Activated T-cell treated with anti-CD3 and anti-CD28 coated beads, Interleukin-2, amount 50 U/mL, for 48 hours (primary cell): ENCODE data around the gene PDK2.

Experiments used
- DNase-seq, 2 experiments: peaks; one replicate each; pipeline ENCODE4 v3.0.0-alpha.2; 2020

Gene PDK2

GRCh38 chr17:50139185-50139783 lies 44.1 kb downstream of the PDK2 start:
- DNase-seq: no peak

- DNase-seq: peak; percentile 83 to 88
Measured at GRCh38 chr17:50139950-50140885, 45.1 kb downstream of the PDK2 start.

GRCh38 chr17:50141026-50141744 lies 46.0 kb downstream of the PDK2 start:
- DNase-seq: no peak

- DNase-seq: no peak
Measured at GRCh38 chr17:50141745-50142110, 46.6 kb downstream of the PDK2 start.

GRCh38 chr17:50143461-50144176 lies 48.5 kb downstream of the PDK2 start:
- no peak for DNase-seq

GRCh38 chr17:50144355-50144754 lies 49.2 kb downstream of the PDK2 start:
- DNase-seq: no peak

GRCh38 chr17:50144845-50145531 lies 49.8 kb downstream of the PDK2 start:
- DNase-seq: peak in 1 of 2 experiments; percentile 52

- DNase-seq: no peak
Measured at GRCh38 chr17:50145532-50146229, 50.5 kb downstream of the PDK2 start.

- no peak for DNase-seq
Measured at GRCh38 chr17:50146230-50146926, 51.2 kb downstream of the PDK2 start.

- no peak for DNase-seq
Measured at GRCh38 chr17:50146927-50147665, 51.9 kb downstream of the PDK2 start.

GRCh38 chr17:50147841-50148225 lies 52.7 kb downstream of the PDK2 start:
- DNase-seq: no peak

- DNase-seq: peak; percentile 83 to 85
Measured at GRCh38 chr17:50148226-50149090, 53.3 kb downstream of the PDK2 start.

GRCh38 chr17:50149091-50149416 lies 53.9 kb downstream of the PDK2 start:
- DNase-seq: no peak

- DNase-seq: peak; percentile 70 to 76
Measured at GRCh38 chr17:50149417-50150353, 54.5 kb downstream of the PDK2 start.

GRCh38 chr17:50150354-50151040 lies 55.3 kb downstream of the PDK2 start, which contains the start of gene PPP1R9B:
PPP1R9B (minus strand) TSS chr17:50150677; CDS start chr17:50150513, 164 bp downstream.
- no peak for DNase-seq

GRCh38 chr17:50151041-50151936 lies 56.1 kb downstream of the PDK2 start:
- peak; percentile 89 to 91 for DNase-seq
